Body of pancreas (tissue), 4 donors: ENCODE measurements around the gene CANT1. TPM values are rescaled to one million over a fixed set of nuclear protein-coding genes. Genes with fewer than 3 reads are reported as not detected.

ENCODE experiments used
- ATAC-seq: fragments of 150-250 bp; one replicate; pipeline ENCODE4 v1.9.1; 2016
- DNase-seq, 4 donors: peaks; one replicate each; pipeline ENCODE4 v3.0.0-alpha.2; 2019
- H3K27ac ChIP-seq, 4 donors: fragments of 200-600 bp; sonication (generic); 1 replicate in 3 of 4; 2 replicates in 1 of 4; pipeline versions ENCODE4 v1.5.1 to v1.6.1; 2016 to 2019; ENCODE audit warnings: mild to moderate bottlenecking in 1 of 4, mixed read lengths in 1 of 4, moderate library complexity in 1 of 4
- H3K27me3 ChIP-seq, 2 donors: fragments of 200-600 bp; sonication (generic); one replicate each; pipeline ENCODE4 v1.6.0; 2016; ENCODE audit warnings: mild to moderate bottlenecking in 1 of 2
- H3K36me3 ChIP-seq, 2 donors: fragments of 200-600 bp; sonication (generic); replicated peaks in 1 of 2; 2 replicates each; pipeline ENCODE4 v1.5.1; 2016; ENCODE audit warnings: low read depth in 2 of 2; ENCODE audit not compliant: insufficient read depth in 1 of 2
- H3K4me1 ChIP-seq: fragments of 200-600 bp; sonication (generic); one replicate; pipeline ENCODE4 v1.6.0; 2016
- H3K4me3 ChIP-seq, 2 donors: fragments of 200-600 bp; sonication (generic); 1 replicate in 1 of 2; 2 replicates in 1 of 2; pipeline ENCODE4 v1.5.1; 2016 to 2019
- H3K9me3 ChIP-seq, 3 donors: fragments of 200-600 bp; sonication (generic); 1 replicate in 2 of 3; 2 replicates in 1 of 3; pipeline ENCODE4 v1.5.1; 2016
- CTCF ChIP-seq, 7 experiments: fragments of 450-650 bp in 4 of 7; fragments of 200-600 bp in 3 of 7; sonication (generic) in 3 of 7; IDR thresholded peaks; one replicate each; pipeline ENCODE4 v1.5.1; 2016 to 2019; ENCODE audit warnings: antibody characterized with exemption in 7 of 7
- POLR2A ChIP-seq, 3 donors: fragments of 450-650 bp; IDR thresholded peaks; one replicate each; pipeline ENCODE4 v1.6.1; 2016; ENCODE audit warnings: antibody characterized with exemption in 3 of 3, mild to moderate bottlenecking in 2 of 3
- WGBS, 2 donors: methylation state at CpG; one replicate each; pipeline ENCODE4 v1.1.5; 2017; 5-methylcytosine and 5-hydroxymethylcytosine counted together
- intact Hi-C: fragments of 100-400 bp; cut with DNase I; formaldehyde crosslinking; loops from one replicate; pipeline ENCODE4 v1.15.1; 2023
- total RNA-seq, 2 donors: library from RNA; depleted of rRNA; stranded (reverse); fragments of >200 nt; gene quantifications; one replicate each; pipeline ENCODE4 v1.1.0, GENCODE V29; 2016

The CANT1 gene
- total RNA-seq, 2 donors from 2014 or later, result 12.5 to 17.5 TPM

- peak; percentile 54 for ATAC-seq
These were observed 8.2 kb upstream of the CANT1 start for GRCh38 chr17:79017546-79018369.

DNA sequence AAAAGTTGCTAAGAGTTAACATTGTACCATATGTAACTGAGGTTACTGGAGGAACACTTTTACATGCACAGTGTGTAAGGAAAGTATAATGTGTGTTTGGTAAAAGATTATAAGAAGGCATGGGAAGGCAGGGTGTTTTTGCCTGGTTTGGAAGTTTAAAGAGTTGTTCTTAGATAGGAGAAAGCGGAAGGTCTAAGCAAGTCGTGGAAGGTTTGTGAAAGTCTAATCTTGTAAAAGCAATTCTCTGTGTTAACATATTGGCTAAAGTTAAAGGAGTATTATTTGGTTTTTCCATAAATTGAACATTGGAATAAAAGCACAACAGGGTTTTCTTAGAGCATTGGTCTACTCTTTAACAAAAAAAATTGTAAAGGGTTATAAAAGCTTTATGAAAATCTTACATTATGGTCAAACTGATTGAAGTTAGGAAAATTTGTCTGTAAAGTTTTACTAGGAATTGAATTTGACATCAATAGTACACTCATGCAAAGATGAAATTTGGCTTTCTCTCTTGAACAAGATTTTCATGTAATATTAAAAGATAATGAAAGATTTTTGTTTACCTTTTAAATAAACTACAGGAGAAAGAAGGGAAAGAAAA, 4.7 kb upstream of the CANT1 start:
- DNase-seq (no peak), ATAC-seq (no peak)
- no peak overlapping the region for H3K27ac ChIP-seq
- H3K4me3 ChIP-seq, result no peak overlapping the region
- no peak for TF ChIP-seq CTCF (IDR thresholded peaks at IDR 0.05)
- TF ChIP-seq POLR2A (IDR thresholded peaks at IDR 0.05), result no peak
- H3K36me3 ChIP-seq, result no peaks in the 10 kb centered on the region
- 70 to 84% methylated on average over 2 of the region's 2 CpGs for WGBS, 2 donors
- no peaks in the 10 kb centered on the region for H3K27me3 ChIP-seq
- H3K4me1 ChIP-seq, result peaks cover 8% of the 10 kb centered on the region
- no peaks in the 10 kb centered on the region for H3K9me3 ChIP-seq
- intact Hi-C loops, result no loop called here

More at GRCh38 chr17:79017546-79018369, 8.2 kb upstream of the CANT1 start:
- TF ChIP-seq CTCF (IDR thresholded peaks at IDR 0.05) (no peak), POLR2A (IDR thresholded peaks at IDR 0.05) (no peak)
- no peaks in the 10 kb centered on the region for H3K36me3 ChIP-seq
- no peaks in the 10 kb centered on the region for H3K27me3 ChIP-seq
- H3K9me3 ChIP-seq, result no peaks in the 10 kb centered on the region
- intact Hi-C loops, result no loop called here
- peak in 1 of 4 donors; percentile 35 for DNase-seq
- H3K27ac ChIP-seq, result peak overlapping the region; percentile 18 to 42 (median 27)
- no peak overlapping the region for H3K4me3 ChIP-seq
- 53 to 67% methylated on average over 6 of the region's 6 CpGs for WGBS, 2 donors
- peaks cover 32% of the 10 kb centered on the region for H3K4me1 ChIP-seq

- H3K27me3 ChIP-seq, result no peaks in the 10 kb centered on the region
- H3K27ac ChIP-seq, result no peak overlapping the region
- intact Hi-C loops, result no loop called here
- H3K4me1 ChIP-seq, result peaks cover 21% of the 10 kb centered on the region
- no peak for TF ChIP-seq CTCF (IDR thresholded peaks at IDR 0.05)
- no peak for TF ChIP-seq POLR2A (IDR thresholded peaks at IDR 0.05)
- H3K36me3 ChIP-seq, result no peaks in the 10 kb centered on the region
- no peak overlapping the region for H3K4me3 ChIP-seq
- no peak for ATAC-seq
- H3K9me3 ChIP-seq, result no peaks in the 10 kb centered on the region
- 59 to 63% methylated on average over 6 of the region's 6 CpGs for WGBS, 2 donors
- DNase-seq, result peak in 1 of 4 donors; percentile 2
These were observed 3.1 kb upstream of the CANT1 start for GRCh38 chr17:79012563-79013134.

DNA sequence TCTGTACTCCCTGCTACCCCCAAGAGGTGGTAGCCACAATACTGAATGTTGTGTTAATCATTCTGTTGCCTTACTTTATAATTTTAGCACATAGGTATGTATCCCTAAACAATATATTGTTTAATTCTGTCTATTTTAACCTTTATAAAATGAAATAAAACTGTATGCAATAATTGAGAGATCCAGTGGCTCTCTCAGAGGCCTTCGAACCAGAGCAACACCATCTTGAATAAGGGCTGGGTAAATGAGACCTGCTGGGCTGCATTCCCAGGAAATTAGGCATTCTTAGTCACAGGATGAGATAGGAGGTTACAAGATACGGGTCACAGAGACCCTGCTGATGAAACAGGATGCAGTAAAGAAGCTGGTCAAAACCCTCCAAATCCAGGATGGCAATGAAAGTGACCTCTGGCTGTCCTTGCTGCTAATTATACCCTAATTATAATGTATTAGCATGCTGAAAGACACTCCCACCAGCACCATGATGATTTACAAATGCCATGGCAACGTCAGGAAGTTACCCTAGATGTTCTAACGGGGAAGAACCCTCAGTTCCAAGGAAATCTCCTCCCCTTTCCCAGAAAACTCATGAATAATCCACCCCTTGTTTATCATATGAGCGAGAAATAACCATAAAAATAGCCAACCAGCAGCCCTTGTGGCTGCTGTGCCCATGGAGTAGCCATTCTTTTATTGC, 2.0 kb upstream of the CANT1 start:
- TF ChIP-seq POLR2A (IDR thresholded peaks at IDR 0.05), result no peak
- ATAC-seq (no peak), DNase-seq (no peak)
- intact Hi-C loops, result no loop called here
- Histone ChIP-seq H3K36me3 (no peaks in the 10 kb centered on the region), H3K27me3 (no peaks in the 10 kb centered on the region), H3K4me3 (no peak overlapping the region), H3K27ac (no peak overlapping the region), H3K9me3 (no peaks in the 10 kb centered on the region), H3K4me1 (peaks cover 32% of the 10 kb centered on the region)
- WGBS, 2 donors, result 69 to 72% methylated on average over 5 of the region's 5 CpGs

DNA sequence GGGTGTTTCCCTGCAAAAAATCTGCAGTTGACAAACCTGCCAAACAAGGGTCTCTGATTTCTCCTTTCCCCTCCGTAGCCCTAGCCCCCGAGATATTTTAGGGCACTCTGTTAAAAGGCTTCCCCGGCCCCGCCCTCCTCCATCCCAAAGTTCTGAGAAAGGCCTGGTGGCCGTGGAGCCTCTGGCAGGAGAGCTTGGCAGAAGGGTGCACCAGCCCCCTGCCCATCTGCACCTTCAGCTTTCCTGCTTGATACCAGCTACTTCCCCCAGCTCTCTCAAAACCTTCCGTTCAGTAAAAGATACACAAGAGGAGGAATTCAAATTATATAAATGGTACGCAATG, 711 bp upstream of the CANT1 start:
- Histone ChIP-seq H3K27me3 (no peaks in the 10 kb centered on the region), H3K36me3 (no peaks in the 10 kb centered on the region), H3K27ac (peak overlapping the region in 3 of 4 donors; percentile 85 to 88 (median 88)), H3K9me3 (no peaks in the 10 kb centered on the region), H3K4me1 (peaks cover 45% of the 10 kb centered on the region), H3K4me3 (no peak overlapping the region)
- ATAC-seq (no peak), DNase-seq (no peak)
- 63 to 71% methylated on average over 7 of the region's 7 CpGs for WGBS, 2 donors
- intact Hi-C loops, result no loop called here
- TF ChIP-seq POLR2A (IDR thresholded peaks at IDR 0.05), result no peak
- TF ChIP-seq CTCF (IDR thresholded peaks at IDR 0.05), result no peak
